ENCODE data around the gene ZNF664.

Gene ZNF664

DNA sequence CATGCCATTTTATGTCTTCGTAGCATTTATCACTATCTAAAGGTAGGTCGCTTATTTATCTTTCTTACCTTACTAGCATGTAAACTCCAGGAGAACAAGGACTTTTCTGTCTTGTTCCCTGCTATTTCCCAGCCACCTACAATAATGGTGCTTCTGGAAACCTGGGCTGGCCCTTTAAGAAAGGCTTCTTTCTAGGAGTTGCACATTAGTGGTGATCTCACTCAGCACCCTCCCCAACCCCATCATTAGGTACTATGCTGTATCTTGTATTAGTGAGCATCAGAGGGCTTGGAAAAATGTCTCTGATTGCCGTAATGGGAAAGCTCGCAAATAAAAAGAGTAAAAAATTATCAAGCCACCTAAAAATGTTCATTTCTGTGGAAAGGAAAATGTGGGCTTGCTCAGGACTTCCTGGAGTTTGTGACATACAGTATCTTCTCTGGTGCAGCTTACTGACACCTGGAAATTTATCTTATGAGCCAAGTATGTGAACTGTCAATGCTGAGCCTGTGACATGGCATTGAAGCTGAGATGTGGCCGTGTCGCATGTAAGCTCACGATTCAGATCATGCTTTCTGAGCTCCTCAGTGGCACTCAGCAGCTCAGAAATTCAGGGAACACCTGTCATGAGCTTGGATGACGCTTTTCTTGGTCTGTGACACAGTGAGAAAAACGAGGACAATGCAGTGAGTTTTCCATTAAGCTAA lies 12.8 kb upstream of the ZNF664 start:
- DNase-seq, result no peak

DNA sequence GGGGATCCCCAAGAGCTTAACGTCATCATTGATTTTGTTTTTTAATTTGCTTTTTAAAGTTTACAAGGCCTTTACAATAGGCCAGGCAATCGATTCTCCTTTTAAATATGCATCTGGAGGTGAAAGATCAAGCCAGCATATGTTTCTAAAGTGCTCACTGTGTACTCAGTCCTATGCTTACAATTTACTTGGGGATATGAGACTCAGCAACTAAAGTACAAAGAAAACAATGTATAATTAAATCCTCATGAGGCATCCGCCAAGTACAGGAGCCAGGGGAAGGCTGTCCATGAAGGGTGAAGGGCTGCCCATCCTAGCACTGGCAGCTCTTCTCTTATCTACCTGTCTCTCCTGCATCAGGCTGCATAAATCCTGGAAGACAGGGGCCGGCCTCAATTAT lies 12.2 kb upstream of the ZNF664 start:
- no peak for DNase-seq

DNA sequence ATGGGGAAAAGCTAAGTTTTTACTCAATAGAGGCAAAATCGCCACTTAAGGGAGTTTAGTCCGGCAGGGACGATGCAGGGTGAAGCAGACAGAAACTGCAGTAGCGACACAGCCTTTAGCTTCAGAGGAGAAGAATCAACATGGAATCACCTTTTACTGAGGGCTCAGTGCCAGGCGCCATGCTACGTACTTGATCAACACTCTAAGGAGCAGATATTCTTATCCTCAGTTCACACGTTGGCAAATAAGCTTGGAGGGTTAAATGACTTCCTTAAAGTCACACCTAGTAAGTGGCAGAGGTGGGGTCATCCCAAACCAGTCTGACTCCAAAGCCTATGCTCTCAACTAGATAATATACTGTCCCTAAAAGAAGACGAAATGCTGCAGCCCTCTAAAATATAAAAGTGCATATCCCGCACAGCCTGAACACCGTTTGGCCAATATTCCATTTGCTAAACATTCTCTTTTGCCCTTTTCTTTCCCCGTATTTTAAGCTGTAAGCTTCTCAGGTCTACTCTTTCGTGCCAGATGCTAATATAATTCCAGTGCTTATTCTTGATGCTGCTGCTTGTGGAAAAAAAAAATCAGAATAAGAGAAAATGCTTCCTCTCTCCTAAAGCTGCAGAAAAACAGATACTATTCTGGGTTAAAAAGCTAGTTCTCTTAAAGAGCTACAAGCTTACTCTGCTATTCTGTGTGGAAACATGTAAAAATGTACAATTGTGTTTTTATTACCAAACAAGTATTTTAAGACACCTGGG lies 11.2 kb upstream of the ZNF664 start:
- DNase-seq, result no peak

DNA sequence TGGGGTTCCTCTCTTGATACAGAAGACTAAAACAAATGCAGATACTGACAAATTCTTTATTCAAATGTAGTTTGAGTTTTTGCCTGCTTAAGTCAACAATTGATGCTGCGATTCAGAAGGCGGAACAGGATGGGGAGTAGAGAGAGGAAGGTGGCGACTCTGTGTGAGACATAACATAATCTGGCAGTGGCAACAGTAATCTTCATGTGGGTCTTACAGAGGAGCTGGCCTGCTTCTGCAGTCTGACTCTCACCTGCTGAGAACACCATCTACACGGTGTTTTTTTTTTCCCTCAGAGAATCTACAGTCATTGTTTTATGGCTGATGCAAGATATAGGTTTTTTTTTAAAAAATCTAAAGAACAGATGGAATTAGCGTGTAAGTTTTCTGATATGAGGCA lies 10.5 kb upstream of the ZNF664 start:
- DNase-seq, result peak; percentile 19 to 33

DNA sequence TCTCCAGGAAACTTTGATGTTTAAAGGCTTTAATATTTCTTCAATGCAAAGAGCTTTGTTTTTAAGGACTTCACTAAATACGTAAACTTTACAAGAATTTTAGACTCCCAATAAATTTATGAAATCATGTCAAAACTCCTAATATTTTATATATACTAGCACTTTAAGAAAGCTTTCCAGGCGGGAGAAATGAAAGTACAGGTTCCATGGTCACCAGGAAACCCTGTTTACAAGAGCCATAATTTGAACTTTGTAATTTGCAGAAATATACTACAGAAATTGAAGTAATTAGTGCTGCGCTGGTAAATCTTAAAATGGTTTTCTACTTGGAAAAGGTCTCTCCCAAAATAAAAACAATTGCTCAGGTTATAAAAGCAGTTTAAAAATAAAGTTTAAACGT lies 9.2 kb upstream of the ZNF664 start:
- DNase-seq, result no peak

DNA sequence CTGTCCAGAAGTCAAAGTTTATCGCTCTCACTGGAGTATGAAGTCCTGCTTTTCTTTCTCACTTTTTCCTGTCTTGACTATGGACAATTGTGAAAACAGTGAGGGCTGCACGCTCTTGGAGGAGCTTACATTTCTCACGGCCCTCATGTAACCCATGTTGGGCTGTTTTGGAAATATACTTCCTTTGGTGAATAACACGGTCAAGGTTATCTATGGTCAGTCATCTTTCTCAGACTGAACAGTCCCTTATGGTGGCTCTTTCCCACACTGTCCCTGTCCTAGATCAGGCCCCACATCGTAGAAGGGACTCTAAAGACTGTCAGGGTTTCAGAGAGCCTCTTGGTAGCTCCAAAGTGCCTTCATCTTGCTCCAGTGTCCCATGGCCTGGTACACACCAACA lies 7.6 kb upstream of the ZNF664 start:
- DNase-seq, result no peak

DNA sequence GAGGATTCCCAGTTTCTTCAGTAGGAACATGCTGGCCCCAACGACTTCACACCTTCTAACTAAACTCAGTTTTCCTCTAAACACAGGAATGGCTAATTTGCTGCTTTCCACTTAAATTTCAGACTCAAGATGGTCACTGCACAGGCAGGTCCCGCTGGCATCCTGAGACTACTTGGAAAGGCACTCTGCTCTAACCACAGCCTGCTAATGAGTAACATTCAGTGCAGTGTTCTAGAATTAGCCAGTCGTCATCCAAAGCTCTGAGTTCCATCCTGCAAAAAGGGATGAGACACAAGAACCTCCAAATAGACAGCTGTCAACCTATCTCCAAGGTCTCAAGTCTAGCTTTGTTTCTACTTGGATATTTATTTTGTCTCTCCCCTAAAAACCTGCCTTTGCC lies 6.4 kb upstream of the ZNF664 start:
- DNase-seq, result no peak

DNA sequence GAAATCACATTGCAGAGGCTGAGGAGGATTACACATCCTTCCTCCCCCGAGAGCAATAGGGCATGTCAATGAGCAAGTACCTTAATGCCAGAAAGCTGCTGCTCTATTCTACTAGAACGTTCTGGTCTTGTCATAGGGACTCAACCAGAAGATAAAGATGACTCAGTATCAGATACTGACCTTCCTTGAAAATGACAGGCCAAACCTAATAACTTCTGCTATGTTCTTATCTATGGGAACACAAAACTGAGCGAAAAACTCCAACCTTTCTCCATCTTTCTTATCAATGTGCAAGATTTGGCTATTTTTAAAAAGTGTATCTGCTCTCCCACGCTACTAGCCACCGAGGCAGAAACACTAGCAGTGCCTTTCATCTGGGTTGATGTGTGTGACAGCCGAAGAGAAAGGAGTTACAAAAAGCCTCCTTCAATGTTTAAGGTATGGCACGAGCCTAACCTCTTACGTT lies 5.9 kb upstream of the ZNF664 start:
- no peak for DNase-seq

DNA sequence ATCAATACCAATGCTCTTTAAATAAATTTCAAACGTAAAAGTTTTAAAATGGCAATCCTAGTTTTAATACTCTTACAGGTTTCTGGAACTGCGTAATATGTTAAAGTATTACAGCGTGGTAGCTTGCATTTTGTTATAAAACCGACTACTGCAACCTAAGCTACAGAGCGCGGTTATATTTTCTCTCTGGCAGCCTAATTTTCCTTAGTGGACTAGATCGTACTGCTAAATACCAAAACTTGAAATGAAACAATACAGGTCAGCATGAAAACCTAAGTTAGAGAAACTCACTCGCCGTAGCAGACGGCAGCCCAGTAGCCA lies 1.6 kb upstream of the ZNF664 start:
- no peak for DNase-seq

DNA sequence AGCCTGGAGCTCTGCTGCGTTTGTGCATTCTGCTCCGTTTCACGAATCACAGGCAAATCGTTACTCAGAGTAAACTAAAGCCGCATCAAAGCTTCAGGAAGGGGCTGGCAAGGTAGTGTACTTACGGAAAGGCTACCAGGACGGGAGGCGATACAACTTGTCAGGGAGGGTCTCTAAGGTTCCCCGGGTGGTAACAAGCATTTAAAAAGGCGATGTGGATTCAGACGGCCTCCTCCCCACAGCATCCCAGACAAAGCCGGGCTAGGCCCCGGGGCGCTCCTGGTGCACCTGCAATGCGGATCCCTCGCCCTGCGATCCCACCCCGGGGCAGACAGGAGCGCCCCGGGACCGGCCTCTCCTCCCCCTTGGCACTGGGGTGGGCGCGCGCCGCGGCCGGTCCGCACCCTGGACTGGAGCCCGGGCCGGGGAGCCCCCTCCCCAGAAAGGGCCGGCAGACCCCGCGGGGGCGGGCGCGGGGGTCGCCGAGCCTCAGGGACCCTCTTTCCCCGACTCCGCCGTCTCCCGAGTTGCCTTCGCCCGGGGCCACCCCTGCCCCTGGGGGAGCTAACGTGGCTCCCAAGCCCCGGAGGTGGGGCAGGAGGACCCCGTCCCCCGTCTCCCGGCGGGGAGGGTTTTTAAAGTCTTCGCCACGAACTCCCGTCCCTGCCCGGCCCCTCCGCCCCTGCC lies 1.1 kb upstream of the ZNF664 start:
- peak; percentile 69 to 82 for DNase-seq

DNA sequence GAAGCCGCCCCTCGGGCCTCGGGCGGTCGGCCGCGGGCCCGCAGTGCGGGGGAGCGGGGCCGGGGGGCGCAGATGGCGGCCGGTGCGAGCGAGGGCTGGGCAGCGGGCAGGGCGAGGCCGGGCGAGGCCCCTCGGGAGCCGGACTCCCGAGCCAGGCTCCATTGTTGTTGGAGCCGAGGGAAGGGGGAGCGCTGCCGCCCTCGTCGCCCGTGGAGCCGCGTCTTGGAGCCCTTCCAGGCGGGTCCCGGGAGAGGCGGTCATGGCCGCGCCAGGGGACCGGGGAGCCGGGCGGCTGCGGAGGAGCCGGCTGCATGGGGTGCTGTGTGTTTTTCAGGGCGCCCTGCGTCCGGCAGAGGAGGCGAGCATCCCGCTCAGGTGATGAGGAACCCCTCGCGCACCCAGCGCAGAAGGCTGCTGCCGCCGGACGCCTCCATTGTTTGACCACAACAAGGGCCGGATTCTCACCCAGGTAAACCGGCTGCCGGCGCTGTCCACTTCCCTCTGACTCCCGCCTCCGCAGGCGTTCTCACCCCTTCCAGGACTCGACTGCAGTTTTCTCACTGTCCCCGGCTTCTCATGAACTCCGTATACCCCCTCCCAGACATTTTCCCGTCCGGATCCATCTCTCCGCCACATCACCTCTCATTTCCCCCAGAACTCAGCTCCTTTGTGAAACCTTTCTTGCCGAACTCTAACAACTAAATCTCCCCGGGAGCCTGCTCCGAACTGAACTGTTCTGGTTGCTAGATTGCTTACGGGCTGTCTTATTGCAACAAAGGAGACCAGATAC lies 732 bp downstream of the ZNF664 start:
- DNase-seq, result peak; percentile 17 to 51

DNA sequence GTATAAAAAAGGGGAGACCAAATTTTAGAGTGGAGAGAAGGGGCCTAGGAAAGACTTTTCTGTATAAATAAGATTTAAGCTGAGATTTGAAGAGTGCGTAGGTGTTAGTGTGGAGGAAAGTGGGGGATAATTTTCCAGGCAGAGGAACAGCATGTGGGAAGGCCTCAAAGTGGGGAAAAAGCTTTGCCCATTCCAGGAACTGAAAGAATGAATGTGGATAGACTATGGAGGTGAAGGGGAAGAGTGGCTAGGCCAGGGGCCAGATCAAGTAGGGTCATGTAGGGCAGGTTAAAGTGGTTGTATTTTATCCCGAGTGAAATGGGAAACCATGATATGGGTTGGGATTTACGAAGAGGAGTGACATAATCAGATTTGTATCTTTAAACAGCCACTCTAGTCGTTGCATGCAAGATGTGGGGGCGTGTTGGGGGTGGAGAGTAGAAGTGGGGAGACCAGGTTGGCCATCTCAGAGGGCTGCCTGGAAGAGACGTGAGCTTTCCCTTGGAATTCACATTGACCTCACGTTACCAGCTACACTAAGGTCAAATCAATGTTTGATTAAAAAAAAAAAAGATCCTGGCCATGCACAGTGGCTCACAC lies 3.3 kb downstream of the ZNF664 start:
- no peak for DNase-seq

DNA sequence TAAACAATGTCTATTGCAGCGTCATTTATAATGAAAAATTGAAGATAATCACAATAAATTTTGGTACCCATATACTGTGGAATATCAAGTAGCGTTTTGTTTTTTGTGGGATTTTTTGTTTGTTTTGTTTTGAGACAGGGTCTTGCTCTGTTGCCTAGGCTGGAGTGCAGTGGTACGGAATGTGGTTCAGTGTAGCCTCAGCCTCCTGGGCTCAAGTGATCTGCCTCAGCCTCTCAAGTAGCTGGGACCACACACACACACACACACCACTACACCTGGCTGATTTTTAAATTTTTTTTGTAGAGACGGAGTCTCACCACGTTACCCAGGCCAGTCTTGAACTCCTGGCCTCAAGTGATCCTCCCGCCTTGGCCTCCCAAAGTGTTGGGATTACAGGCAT lies 6.6 kb downstream of the ZNF664 start:
- DNase-seq, result no peak

DNA sequence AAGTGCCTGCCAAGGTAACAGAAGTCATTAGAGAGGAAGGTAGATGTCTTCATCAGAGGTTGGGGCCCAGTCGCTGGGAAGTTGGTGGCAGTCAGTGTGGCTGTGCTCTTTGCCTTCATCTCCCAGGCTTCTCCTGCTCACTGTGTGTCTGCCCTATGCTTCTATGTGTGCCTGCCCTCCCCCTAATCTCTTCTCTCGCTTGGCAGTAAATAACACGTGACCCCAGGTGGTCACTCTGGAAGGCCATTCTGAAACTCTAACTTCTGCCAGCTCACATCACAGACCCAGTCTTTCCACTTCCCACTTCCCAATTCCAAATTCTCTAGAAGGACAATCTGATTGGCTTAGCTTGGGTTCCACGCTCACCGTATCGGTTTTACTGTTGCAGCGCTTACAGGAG lies 9.3 kb downstream of the ZNF664 start:
- DNase-seq, result no peak

DNA sequence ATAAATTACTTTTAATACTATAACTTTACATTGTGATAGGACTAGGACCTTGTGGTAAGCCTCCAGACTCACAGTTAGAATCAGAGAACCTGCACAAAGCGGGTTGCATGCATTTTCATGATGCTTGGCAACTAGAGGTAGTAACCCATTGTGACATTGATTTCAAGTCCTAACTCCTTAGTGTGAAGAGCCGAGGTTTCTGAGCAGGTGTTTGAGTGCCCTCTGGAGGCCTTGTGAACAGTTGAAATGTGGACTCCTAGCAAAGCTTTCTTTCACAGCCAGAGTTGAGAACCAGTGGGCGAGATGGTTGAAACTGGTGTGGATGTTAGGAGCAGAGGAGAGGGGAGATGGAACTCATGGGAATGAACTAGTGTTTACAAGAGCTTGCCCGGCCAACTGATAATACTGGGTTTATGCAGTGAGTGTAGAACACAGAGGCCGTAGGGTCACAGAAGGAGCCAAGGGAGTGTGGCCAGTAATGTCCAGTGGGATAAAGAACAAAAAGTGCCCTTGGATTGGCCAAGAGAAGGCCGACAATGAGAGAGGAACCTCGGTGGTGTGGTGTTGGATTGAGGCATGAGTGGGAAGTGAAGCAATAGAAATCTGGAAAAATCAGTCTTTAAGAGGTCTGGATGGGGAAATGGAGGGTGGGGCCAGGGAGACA lies 10.9 kb downstream of the ZNF664 start:
- peak; percentile 41 to 77 for DNase-seq

DNA sequence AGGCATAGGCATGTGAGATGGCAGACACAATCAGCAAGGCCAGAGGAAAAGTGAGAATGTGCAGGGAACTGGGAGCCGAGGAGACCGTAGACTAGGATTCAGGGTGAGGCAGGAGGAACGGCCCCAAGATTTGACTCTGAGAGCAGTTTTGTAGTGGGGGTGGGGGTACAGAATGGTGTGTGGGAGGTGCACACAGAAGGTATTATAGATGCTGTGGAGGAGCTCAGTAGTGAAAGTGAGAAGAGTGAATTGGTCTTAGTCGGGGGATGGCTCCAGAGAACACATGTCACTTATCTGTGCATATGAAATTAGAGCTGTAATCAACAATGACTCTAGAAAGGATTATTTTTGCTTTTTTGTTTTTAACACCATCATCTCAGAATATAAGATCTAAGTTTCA lies 11.9 kb downstream of the ZNF664 start:
- DNase-seq, result no peak

DNA sequence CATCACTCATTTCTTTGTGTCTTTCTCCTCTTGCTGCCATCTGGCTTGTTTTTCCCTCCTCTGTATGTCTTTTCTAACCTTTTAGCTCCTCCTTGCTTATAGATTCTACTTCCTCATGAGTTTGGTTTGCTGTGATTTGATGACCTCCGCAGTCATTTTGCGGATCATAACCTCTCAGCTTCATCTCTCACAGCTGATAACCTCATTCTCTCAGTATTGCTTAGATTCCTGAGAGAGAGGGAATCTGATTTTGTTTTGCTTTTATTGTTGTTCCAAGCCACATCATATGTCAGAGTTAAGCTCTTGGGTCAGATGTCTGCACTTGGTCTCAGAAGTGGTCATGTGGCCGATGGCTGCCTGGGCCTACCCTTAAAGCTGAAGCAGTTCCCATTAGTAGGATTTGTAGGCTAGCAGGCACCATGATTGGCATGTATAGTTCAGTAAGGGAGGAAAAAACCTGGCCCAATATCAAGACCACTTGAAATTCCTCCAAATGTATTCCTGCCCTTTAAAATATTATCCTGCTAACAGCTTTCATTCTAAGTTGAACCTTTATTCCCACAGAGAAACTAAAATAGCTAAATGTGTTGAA lies 13.5 kb downstream of the ZNF664 start:
- no peak for DNase-seq

DNA sequence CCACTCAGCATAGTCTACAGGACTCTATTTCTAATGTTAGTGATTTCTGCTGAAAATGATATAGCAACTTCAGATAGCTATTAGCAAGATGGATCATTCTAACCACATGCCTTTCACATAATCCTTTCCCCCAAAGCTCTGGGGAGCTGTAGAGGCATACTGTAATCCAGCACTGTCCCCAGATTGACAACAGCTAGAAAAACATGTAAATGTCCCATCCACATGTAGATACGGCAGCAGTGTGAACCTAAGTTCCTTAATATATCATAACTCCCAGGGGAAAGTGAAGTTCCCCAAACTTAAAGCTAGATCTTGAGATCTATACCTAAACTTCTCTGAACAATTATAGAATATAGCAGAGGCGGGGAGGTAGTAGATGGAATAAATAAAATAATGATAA lies 14.0 kb downstream of the ZNF664 start:
- DNase-seq, result no peak

DNA sequence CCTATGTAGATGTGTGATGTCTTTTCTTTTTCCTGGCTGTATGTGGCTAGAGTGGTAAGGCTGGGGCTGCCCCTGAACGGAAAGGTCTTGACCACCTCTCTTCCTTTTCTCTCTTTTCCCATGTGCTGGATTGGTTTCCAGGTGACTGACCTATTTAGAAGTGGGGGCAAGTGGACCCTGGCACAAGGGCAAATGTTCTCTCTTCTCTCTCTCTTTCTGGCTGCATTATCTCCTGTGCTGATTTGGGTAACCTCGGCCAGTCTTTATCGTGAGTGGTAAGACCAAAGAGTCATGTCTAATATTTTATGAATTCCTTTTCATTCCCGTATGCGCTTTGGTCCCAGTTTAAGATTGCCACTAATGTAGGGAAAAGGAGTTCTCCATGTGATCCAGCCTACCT lies 16.2 kb downstream of the ZNF664 start:
- DNase-seq, result no peak

DNA sequence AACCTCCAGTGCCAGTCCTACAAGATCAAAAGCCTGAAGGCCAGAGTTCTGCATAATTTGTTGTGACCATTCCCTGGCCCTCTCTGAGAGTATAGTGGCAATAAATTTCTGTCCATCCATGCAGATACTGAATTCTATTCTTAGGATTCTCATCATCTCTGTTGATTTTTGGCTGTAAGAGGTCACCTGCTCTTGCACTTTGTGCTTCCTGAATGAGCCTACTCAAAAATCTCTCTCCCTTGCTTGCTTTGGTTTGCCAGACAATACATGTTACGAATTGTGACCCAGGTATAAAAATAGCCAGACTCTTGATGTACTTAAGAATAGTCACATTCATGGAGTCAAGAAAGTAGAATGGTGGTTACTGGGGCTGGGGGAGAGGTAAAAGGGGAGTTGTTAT lies 16.7 kb downstream of the ZNF664 start:
- no peak for DNase-seq

DNA sequence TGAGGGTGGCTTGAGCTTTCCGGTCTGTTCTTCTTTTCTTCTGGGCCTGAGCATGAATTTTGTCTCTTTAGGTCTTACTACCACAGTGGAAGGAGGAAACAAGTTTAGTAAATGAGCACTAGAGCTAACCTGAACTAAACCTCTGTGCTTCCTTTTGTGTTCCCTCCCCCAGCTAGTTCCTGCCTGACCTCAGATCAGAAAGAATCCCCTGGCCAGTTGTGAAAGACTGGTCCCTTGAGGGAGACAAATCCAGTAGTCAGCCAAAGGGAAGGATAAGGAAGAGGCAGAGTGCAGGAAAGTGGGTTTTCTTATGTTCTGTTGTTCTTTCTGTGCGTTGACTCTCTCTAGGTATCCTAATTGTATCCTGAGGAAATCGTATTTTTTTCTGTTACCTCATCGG lies 17.5 kb downstream of the ZNF664 start:
- DNase-seq, result no peak

DNA sequence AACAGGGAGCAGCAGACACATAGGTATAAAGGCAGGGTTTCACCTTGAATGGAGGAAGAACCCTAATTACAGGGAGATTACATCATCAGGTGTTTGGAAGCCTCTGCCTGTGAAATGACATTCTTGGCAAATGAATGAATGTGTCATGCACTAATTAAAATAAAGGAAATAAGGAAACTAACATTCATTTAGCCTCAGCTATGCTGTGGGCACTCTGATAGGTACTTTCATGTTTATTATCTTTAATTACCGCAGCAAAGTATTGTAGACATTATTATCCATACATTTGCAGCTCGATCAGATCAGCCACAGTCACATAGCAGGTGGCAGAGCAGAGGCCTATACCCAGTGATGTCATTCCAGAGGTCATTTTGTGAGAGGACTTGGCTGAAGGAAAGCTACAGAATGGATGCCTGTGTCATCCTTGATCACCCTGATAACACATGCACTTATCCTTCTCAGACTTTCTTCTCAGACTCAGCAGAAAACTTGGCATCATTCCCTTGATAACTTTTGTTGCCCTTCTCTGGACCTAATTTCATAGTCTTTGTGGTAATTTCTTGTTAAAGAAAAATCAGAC lies 18.4 kb downstream of the ZNF664 start:
- no peak for DNase-seq

Measured in NCI-H526 (cell line).